ENCODE data around the gene CIAO2A.
A peak's percentile ranks its signal among the peaks of the same experiment; 100 is the strongest.

Gene CIAO2A

DNA sequence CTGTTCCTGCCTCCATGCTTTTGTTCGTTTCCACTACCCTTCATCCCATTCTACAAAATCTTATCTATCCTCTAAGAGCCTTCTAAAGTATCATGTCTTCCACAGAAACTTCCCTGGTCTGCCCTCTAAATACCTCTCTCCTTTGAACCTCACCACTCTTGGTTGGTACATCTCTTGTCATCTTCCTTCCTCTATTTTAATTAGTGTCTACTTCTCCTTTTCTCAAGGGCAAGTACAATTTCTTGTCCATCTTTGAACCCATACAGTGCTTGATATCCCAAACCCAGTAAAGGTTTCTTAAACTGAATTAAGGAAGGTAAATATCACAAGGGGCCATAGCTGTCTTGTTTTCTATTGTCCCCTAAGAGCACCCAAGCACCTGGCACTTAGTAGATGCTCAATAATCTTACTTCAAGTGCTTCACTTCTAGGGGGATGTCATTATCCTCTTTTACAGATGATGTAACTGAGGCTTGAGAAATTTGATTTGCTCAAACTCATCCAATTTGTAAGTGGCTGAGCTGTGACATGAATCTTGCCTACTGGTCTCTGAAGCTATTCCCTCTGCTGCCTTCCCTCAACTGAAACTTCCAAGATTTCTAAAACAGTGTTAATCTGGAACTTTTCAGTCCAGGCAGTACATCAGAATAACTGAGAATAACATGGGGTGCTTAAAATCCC, 44.7 kb downstream of the CIAO2A start:
- Histone ChIP-seq H2AFZ (ENCODE audit: low read depth, low read length) (no peak overlapping the region), H3K4me3 (ENCODE audit: low read length) (no peak overlapping the region), H3K27me3 (ENCODE audit: low read depth, low read length) (no peaks in the 10 kb centered on the region), H4K20me1 (ENCODE audit: insufficient read depth, low read length) (no peaks in the 10 kb centered on the region), H3K36me3 (replicated peaks; ENCODE audit: low read depth, low read length) (no peaks in the 10 kb centered on the region), H3K4me1 (ENCODE audit: low read length) (peaks cover 48% of the 10 kb centered on the region), H3K9me3 (ENCODE audit: insufficient read depth, low read length) (no peaks in the 10 kb centered on the region), H3K9ac (ENCODE audit: low read length) (no peak overlapping the region), H3K79me2 (ENCODE audit: low read length) (peaks cover 3% of the 10 kb centered on the region; the same call in 1 of the 2 replicates), H3K4me2 (ENCODE audit: low read length) (peak overlapping the region; percentile 40), H3K27ac (ENCODE audit: low read length) (no peak overlapping the region)
- TF ChIP-seq EZH2phosphoT487 (IDR thresholded peaks at IDR 0.05; ENCODE audit: low read depth): no peak

DNA sequence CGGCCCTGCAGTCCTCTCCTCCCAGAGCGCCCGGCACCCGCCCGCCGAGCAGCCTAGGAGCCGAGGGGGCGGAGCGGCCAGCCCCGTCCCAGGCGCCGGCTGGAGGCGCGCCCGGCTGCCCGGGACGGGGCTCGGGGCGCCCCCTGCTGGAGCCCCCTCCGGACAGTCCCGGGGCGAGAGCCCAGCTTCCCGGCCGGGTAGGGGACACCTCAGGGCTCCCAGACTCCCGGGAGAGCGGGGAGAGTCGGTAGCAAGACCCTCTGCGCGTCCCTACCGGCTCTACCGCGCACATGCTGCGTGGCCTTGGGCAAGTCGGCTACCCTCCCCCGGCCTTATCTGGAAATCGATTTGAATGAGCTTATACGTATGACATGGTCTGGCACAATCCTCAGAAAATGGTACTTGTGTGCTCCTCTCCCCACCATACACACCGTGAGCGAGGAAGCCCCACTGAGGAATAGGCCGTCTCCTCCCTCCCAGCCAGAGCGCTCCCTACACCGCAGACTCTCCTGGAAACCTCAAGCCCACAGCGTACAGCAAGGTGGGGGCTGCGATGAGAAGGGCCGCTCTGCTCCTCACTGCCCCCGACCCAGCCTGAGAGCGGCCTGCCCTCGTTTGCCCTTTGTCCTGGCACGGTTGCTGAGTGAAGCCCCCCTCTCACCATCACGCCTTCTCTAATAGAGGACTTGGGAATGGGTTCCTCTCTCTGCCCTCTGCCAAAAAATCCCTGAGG, 47.1 kb downstream of the CIAO2A start, which contains the start of gene DAPK2:
Gene DAPK2 (minus strand): TSS at position 65 of the 733 bp plus-strand sequence. CDS start 6,224 bp downstream, outside the sequence.
- Histone ChIP-seq H3K4me1 (ENCODE audit: low read length) (peaks cover 53% of the 10 kb centered on the region), H3K27me3 (ENCODE audit: low read depth, low read length) (no peaks in the 10 kb centered on the region), H3K4me2 (ENCODE audit: low read length) (peak within 1 kb of the TSS; percentile 96)

DNA sequence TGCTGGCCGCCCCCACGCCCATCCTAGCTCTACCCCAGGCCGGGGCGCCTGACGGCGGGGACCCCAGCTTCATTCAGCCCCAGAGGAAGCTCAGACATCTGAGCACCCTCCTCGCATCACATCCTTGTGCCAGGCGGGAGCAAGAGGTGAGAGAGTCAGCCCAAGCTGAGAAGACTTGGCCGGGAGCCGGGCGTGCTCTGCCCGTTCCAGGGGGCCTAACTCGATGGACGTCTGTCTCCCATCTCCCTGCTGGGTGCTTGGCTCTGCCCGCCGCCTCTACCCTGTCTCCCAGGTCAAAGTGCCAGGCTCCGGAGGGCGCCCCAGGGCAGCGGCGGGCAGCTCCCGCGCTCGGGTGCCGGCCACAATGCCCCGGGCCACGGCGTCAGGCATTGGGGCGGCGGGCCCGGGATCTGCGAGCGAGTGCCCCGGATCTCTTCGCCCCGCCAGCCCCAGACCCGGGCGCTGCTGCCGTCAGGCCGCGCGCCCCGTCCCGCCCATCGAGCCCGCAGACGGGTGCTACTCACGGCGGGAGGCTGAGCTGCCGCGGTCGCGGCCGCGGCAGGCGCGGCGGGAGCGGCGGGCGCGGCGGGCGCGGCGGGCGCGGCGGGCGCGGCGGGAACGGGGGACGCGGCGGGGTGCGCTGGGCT, 47.7 kb downstream of the CIAO2A start:
- Histone ChIP-seq H3K27ac (ENCODE audit: low read length) (peak overlapping the region; percentile 64; the same call in 1 of the 2 replicates), H4K20me1 (ENCODE audit: insufficient read depth, low read length) (no peaks in the 10 kb centered on the region), H3K9ac (ENCODE audit: low read length) (peak overlapping the region; percentile 55), H3K4me2 (ENCODE audit: low read length) (peak overlapping the region; percentile 96), H3K79me2 (ENCODE audit: low read length) (peaks cover 4% of the 10 kb centered on the region; the same call in 1 of the 2 replicates), H3K4me3 (ENCODE audit: low read length) (peak overlapping the region; percentile 76), H3K36me3 (replicated peaks; ENCODE audit: low read depth, low read length) (no peaks in the 10 kb centered on the region), H2AFZ (ENCODE audit: low read depth, low read length) (peak overlapping the region; percentile 6; the same call in 1 of the 2 replicates), H3K4me1 (ENCODE audit: low read length) (peaks cover 53% of the 10 kb centered on the region), H3K27me3 (ENCODE audit: low read depth, low read length) (no peaks in the 10 kb centered on the region), H3K9me3 (ENCODE audit: insufficient read depth, low read length) (no peaks in the 10 kb centered on the region)
- TF ChIP-seq, protein P1, sequence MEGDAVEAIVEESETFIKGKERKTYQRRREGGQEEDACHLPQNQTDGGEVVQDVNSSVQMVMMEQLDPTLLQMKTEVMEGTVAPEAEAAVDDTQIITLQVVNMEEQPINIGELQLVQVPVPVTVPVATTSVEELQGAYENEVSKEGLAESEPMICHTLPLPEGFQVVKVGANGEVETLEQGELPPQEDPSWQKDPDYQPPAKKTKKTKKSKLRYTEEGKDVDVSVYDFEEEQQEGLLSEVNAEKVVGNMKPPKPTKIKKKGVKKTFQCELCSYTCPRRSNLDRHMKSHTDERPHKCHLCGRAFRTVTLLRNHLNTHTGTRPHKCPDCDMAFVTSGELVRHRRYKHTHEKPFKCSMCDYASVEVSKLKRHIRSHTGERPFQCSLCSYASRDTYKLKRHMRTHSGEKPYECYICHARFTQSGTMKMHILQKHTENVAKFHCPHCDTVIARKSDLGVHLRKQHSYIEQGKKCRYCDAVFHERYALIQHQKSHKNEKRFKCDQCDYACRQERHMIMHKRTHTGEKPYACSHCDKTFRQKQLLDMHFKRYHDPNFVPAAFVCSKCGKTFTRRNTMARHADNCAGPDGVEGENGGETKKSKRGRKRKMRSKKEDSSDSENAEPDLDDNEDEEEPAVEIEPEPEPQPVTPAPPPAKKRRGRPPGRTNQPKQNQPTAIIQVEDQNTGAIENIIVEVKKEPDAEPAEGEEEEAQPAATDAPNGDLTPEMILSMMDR (IDR thresholded peaks at IDR 0.05; ENCODE audit: low read depth, low read length): no peak
- no peak for TF ChIP-seq EZH2phosphoT487 (IDR thresholded peaks at IDR 0.05; ENCODE audit: low read depth)

More for the DNA sequence above, 47.1 kb downstream of the CIAO2A start, which contains the start of gene DAPK2:
- no peaks in the 10 kb centered on the region for H3K9me3 ChIP-seq (ENCODE audit: insufficient read depth, low read length)
- H3K27ac ChIP-seq (ENCODE audit: low read length): peak within 1 kb of the TSS; percentile 64
- H4K20me1 ChIP-seq (ENCODE audit: insufficient read depth, low read length): no peaks in the 10 kb centered on the region
- peak within 1 kb of the TSS; percentile 36; the same call in 1 of the 2 replicates for H2AFZ ChIP-seq (ENCODE audit: low read depth, low read length)
- peaks cover 4% of the 10 kb centered on the region; the same call in 1 of the 2 replicates for H3K79me2 ChIP-seq (ENCODE audit: low read length)
- TF ChIP-seq, protein P1 (IDR thresholded peaks at IDR 0.05; ENCODE audit: low read depth, low read length): peak; percentile 66
- no peak for TF ChIP-seq EZH2phosphoT487 (IDR thresholded peaks at IDR 0.05; ENCODE audit: low read depth)
- H3K9ac ChIP-seq (ENCODE audit: low read length): peak within 1 kb of the TSS; percentile 55
- H3K4me3 ChIP-seq (ENCODE audit: low read length): peak within 1 kb of the TSS; percentile 76
- no peaks in the 10 kb centered on the region for H3K36me3 ChIP-seq (replicated peaks; ENCODE audit: low read depth, low read length)

DNA sequence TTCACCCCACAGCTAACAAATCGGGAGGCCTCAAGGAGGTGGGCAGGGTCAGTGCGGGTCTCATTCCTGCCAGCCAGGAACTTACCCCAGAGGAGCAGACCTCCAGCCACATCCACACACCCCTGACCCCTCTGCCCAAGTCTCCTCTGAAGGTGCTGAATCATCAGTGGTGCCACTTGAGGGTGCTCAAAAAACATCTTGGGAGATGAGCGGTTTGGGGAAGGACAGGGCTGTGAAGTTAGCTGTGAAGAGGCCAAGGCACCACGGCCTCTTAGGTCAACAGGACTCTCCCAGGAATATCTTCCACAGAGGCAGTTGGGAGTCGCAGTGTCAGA, 48.6 kb downstream of the CIAO2A start:
- H2AFZ ChIP-seq (ENCODE audit: low read depth, low read length): no peak overlapping the region
- no peaks in the 10 kb centered on the region for H3K27me3 ChIP-seq (ENCODE audit: low read depth, low read length)
- H3K4me1 ChIP-seq (ENCODE audit: low read length): peaks cover 53% of the 10 kb centered on the region
- no peaks in the 10 kb centered on the region for H4K20me1 ChIP-seq (ENCODE audit: insufficient read depth, low read length)
- H3K27ac ChIP-seq (ENCODE audit: low read length): peak overlapping the region; percentile 64
- H3K9ac ChIP-seq (ENCODE audit: low read length): peak overlapping the region; percentile 55
- no peaks in the 10 kb centered on the region for H3K36me3 ChIP-seq (replicated peaks; ENCODE audit: low read depth, low read length)
- H3K79me2 ChIP-seq (ENCODE audit: low read length): peaks cover 4% of the 10 kb centered on the region; the same call in 1 of the 2 replicates
- H3K9me3 ChIP-seq (ENCODE audit: insufficient read depth, low read length): no peaks in the 10 kb centered on the region
- H3K4me3 ChIP-seq (ENCODE audit: low read length): peak overlapping the region; percentile 76
- no peak for TF ChIP-seq EZH2phosphoT487 (IDR thresholded peaks at IDR 0.05; ENCODE audit: low read depth)
- TF ChIP-seq, protein P1 (IDR thresholded peaks at IDR 0.05; ENCODE audit: low read depth, low read length): no peak
- peak overlapping the region; percentile 96 for H3K4me2 ChIP-seq (ENCODE audit: low read length)
